Measurements from ENCODE around the gene ARFRP1.

ARFRP1 gene

DNA sequence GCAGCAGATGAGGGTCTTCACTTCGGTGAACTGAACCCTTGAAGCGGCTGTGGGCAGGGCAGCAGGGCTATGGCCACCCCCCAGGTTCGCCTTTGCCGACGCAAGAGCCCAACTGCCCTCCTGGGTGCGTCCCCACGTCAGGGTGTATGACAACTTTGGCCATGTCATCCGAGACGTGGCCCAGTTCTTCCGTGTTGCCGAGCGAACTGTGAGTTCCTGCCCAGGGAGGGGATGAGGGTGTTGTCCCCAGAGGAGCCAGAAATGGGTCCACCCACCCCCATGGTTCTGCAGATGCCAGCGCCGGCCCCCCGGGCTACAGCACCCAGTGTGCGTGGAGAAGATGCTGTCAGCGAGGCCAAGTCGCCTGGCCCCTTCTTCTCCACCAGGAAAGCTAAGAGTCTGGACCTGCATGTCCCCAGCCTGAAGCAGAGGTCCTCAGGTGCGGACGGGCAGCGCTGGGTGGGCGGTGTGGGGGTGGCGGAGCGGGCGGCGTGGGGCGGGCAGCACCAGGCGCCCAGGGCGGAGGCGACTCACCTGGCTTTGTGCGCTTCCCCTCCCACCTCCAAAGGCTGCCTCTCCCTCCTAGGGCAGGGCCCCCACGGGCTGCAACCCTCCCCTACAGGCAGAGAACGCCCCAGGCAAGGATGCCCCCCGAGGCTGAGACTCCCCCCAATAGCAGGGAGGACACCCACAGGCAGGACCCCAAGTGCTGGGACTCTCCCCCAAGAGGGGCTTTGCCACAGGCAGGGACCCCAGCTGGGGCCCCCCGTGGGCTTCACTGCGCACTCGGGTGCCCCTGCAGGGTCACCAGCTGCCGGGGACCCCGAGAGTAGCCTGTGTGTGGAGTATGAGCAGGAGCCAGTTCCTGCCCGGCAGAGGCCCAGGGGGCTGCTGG lies 17.5 kb downstream of the ARFRP1 start:
- DNase-seq = no peak

- no peak for DNase-seq
These were observed 18.5 kb downstream of the ARFRP1 start for GRCh38 chr20:63689046-63690002.

DNA sequence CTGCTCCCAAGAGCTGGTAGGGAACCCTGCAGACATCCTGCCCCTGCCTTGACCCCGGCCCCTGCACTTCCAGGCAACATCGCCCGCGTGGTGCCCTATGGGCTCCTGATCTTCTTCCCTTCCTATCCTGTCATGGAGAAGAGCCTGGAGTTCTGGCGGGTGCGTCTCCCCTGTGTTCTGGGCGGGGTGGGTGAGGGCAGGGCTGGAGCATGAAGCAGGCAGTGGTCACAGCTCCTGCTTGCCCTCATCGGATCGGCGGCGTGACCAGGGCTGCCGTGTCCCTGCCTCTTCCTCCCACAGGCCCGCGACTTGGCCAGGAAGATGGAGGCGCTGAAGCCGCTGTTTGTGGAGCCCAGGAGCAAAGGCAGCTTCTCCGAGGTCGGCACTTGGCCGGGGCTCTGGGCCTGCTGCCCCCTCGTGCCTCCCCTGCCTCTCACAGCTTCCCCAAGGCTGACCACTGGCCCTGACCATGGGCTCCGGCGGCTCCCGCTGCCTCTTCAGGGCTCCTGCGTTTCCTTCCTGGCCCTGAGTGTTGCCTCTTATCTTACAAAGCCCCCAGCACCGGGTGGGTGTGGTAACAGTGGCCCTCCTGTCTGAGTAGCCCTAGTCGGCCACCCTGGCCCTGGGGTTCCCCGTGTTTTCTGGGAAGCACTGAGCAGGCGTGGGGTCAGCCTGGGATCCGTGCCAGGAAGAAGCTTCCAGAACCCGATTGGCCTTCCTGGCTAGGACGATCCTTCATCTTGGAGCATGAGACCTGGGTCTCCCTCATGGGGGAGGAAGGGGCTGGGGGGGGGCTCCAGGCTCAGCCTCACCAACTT lies 19.3 kb downstream of the ARFRP1 start:
- no peak for DNase-seq

GRCh38 chr20:63687419-63688178 lies 20.2 kb downstream of the ARFRP1 start:
- no peak for DNase-seq

- DNase-seq = no peak
These were observed 21.1 kb downstream of the ARFRP1 start for GRCh38 chr20:63686492-63687321.

- DNase-seq = no peak
These were observed 21.7 kb downstream of the ARFRP1 start for GRCh38 chr20:63686094-63686491.

- DNase-seq = no peak
These were observed 22.3 kb downstream of the ARFRP1 start for GRCh38 chr20:63685269-63686026.

GRCh38 chr20:63682384-63683139 lies 25.2 kb downstream of the ARFRP1 start:
- no peak for DNase-seq

GRCh38 chr20:63681609-63682142 lies 26.1 kb downstream of the ARFRP1 start:
- DNase-seq = no peak

- DNase-seq = no peak
These were observed 26.7 kb downstream of the ARFRP1 start for GRCh38 chr20:63680857-63681608.

GRCh38 chr20:63680427-63680826 lies 27.3 kb downstream of the ARFRP1 start:
- no peak for DNase-seq

DNA sequence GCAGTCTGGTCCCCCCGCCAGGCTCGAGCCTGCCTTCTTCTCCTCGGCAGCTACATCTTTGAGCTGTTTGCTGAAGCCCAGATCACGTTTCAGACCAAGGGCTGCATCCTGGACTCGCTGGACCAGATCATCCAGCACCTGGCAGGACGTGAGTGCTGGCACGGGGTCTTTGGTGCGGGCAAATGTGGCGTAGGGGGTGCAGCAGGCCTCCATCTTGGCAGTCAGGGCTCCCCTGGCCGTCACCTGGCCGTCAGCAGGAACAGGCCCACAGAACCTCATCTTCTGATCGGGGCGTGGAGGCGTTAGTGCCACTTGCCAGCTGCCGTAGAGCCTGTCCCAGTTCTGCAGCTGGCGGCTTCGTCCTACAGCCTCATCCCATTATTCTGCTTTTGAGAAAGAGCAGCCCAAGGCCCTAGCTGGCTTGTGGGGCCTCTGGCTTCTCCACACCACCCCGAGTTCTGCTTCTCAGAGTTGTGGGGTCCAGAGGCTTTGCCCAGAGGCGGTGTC lies 27.9 kb downstream of the ARFRP1 start:
- DNase-seq = no peak

- no peak for DNase-seq
These were observed 28.9 kb downstream of the ARFRP1 start for GRCh38 chr20:63678667-63679465.

DNA sequence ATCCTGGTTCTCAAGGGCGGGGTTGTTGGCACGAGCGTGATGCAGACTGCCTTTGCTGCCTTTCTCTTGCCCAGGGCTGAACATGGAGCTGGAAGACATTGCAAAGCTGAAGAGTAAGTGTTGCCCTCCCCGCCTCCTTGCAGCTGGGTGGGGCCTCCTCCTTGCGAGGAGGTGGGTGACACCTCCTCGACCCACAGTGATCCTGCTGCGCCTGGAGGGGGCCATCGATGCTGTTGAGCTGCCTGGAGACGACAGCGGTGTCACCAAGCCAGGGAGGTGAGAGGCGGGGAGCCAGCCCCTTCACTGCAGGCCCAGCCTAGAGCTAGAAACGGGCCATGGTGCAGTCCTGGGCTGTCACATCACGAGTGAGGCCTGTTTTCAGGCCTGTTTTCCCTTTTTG lies 29.7 kb downstream of the ARFRP1 start:
- DNase-seq = no peak

- DNase-seq = no peak
These were observed 32.0 kb downstream of the ARFRP1 start for GRCh38 chr20:63675681-63676368.

GRCh38 chr20:63673951-63674350 lies 33.8 kb downstream of the ARFRP1 start:
- no peak for DNase-seq

- DNase-seq = no peak
These were observed 35.1 kb downstream of the ARFRP1 start for GRCh38 chr20:63672666-63673065.
